ENCODE results near the gene CACNA1F. TPM values are rescaled to one million over a fixed set of nuclear protein-coding genes. Genes with fewer than 3 reads are reported as not detected.

Gene CACNA1F
- total RNA-seq, 1 donor from 2014 or later, result 4.9 TPM

DNA sequence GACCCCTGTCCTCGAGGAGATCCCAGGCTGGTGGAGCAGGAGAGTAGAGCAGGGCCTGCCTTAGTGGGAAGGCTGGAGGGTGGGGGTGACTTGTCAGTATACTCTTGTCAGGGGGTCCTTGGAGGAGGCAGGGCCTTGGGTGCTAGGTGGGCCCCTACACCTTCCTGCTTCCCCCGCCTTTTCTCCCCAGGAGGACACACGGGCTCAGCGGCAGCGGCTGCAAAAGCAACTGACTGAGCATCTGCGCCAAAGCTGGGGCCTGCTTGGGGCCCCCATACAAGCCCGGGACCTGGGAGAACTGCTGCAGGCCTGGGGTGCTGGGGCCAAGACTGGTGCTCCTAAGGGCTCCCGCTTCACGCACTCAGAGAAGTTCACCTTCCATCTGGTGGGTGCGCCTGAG lies 13.4 kb upstream of the CACNA1F start:
- peaks cover 4% of the 10 kb centered on the region for H3K36me3 Mint-ChIP-seq
- H3K4me1 ChIP-seq, result no peaks in the 10 kb centered on the region
- no peak overlapping the region for H3K4me3 Mint-ChIP-seq
- no peaks in the 10 kb centered on the region for H3K36me3 ChIP-seq
- peaks cover 17% of the 10 kb centered on the region for H3K9me3 Mint-ChIP-seq
- no peak for DNase-seq (ENCODE audit: low spot score)
- no peak overlapping the region for H3K4me3 ChIP-seq
- H3K27ac ChIP-seq, result no peak overlapping the region
- no peak overlapping the region for H3K4me2 ChIP-seq
- no peak overlapping the region for H3K27ac Mint-ChIP-seq
- no peak for TF ChIP-seq EZH2phosphoT487 (IDR thresholded peaks at IDR 0.05)
- no peak for TF ChIP-seq EZH2 (IDR thresholded peaks at IDR 0.05)
- no peak overlapping the region for H2AFZ ChIP-seq (replicated peaks)
- no peak overlapping the region for H3K9ac ChIP-seq
- peaks cover 5% of the 10 kb centered on the region for H3K27me3 Mint-ChIP-seq (ENCODE audit: insufficient read depth, low read depth)
- H4K20me1 ChIP-seq (ENCODE audit: low read depth), result no peaks in the 10 kb centered on the region
- no peaks in the 10 kb centered on the region for H3K4me1 Mint-ChIP-seq
- no peaks in the 10 kb centered on the region for H3F3A ChIP-seq (ENCODE audit: low read depth)
- H3K27me3 ChIP-seq, result no peaks in the 10 kb centered on the region
- no peaks in the 10 kb centered on the region for H3K9me3 ChIP-seq (ENCODE audit: low read depth)
- H3K79me2 ChIP-seq (ENCODE audit: low read depth), result no peaks in the 10 kb centered on the region

DNA sequence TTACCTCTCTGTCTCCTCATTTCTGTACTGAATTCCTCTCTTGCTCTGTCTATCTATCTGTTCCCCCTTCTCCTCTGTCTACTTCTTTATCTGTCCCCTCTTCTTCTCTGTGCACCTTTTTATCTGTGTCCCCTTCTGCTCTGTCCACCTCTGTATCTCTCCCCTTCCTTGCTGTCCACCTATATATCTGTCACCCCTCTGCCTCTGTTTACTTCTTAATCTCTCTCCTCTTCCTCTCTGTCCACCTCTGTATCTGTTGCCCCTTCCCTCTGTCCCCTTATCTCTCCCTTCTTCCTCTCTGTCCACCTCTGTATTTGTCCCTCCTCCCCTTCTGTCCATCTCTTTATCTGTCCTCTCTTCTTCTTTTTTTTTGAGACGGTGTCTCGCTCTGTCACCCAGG lies 11.1 kb upstream of the CACNA1F start:
- H3K9ac ChIP-seq, result no peak overlapping the region
- H3K4me2 ChIP-seq, result no peak overlapping the region
- no peaks in the 10 kb centered on the region for H3K79me2 ChIP-seq (ENCODE audit: low read depth)
- Mint-ChIP-seq H3K36me3 (peaks cover 4% of the 10 kb centered on the region), H3K4me1 (no peaks in the 10 kb centered on the region), H3K4me3 (no peak overlapping the region), H3K27ac (no peak overlapping the region), H3K9me3 (peaks cover 18% of the 10 kb centered on the region), H3K27me3 (ENCODE audit: insufficient read depth, low read depth) (peaks cover 5% of the 10 kb centered on the region)
- H3F3A ChIP-seq (ENCODE audit: low read depth), result no peaks in the 10 kb centered on the region
- H3K4me3 ChIP-seq, result no peak overlapping the region
- no peaks in the 10 kb centered on the region for H3K36me3 ChIP-seq
- no peaks in the 10 kb centered on the region for H3K27me3 ChIP-seq
- H3K9me3 ChIP-seq (ENCODE audit: low read depth), result no peaks in the 10 kb centered on the region
- no peaks in the 10 kb centered on the region for H4K20me1 ChIP-seq (ENCODE audit: low read depth)
- no peak overlapping the region for H2AFZ ChIP-seq (replicated peaks)
- DNase-seq (ENCODE audit: low spot score), result no peak
- H3K4me1 ChIP-seq, result no peaks in the 10 kb centered on the region
- no peak for TF ChIP-seq EZH2phosphoT487 (IDR thresholded peaks at IDR 0.05)
- TF ChIP-seq EZH2 (IDR thresholded peaks at IDR 0.05), result no peak
- TF ChIP-seq, protein P1, sequence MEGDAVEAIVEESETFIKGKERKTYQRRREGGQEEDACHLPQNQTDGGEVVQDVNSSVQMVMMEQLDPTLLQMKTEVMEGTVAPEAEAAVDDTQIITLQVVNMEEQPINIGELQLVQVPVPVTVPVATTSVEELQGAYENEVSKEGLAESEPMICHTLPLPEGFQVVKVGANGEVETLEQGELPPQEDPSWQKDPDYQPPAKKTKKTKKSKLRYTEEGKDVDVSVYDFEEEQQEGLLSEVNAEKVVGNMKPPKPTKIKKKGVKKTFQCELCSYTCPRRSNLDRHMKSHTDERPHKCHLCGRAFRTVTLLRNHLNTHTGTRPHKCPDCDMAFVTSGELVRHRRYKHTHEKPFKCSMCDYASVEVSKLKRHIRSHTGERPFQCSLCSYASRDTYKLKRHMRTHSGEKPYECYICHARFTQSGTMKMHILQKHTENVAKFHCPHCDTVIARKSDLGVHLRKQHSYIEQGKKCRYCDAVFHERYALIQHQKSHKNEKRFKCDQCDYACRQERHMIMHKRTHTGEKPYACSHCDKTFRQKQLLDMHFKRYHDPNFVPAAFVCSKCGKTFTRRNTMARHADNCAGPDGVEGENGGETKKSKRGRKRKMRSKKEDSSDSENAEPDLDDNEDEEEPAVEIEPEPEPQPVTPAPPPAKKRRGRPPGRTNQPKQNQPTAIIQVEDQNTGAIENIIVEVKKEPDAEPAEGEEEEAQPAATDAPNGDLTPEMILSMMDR (IDR thresholded peaks at IDR 0.05), result no peak
- no peak overlapping the region for H3K27ac ChIP-seq

- Mint-ChIP-seq H3K4me1 (no peaks in the 10 kb centered on the region), H3K4me3 (no peak overlapping the region), H3K27ac (no peak overlapping the region), H3K9me3 (peaks cover 17% of the 10 kb centered on the region), H3K36me3 (peaks cover 4% of the 10 kb centered on the region), H3K27me3 (ENCODE audit: insufficient read depth, low read depth) (peaks cover 7% of the 10 kb centered on the region)
- H3K4me2 ChIP-seq, result no peak overlapping the region
- no peaks in the 10 kb centered on the region for H3K9me3 ChIP-seq (ENCODE audit: low read depth)
- H3K27me3 ChIP-seq, result no peaks in the 10 kb centered on the region
- H3K79me2 ChIP-seq (ENCODE audit: low read depth), result no peaks in the 10 kb centered on the region
- no peak overlapping the region for H3K9ac ChIP-seq
- no peaks in the 10 kb centered on the region for H3K4me1 ChIP-seq
- no peak overlapping the region for H3K4me3 ChIP-seq
- H3K27ac ChIP-seq, result no peak overlapping the region
- H3F3A ChIP-seq (ENCODE audit: low read depth), result no peaks in the 10 kb centered on the region
- no peak for DNase-seq (ENCODE audit: low spot score)
- H2AFZ ChIP-seq (replicated peaks), result no peak overlapping the region
- H3K36me3 ChIP-seq, result no peaks in the 10 kb centered on the region
- H4K20me1 ChIP-seq (ENCODE audit: low read depth), result no peaks in the 10 kb centered on the region
- no peak for TF ChIP-seq EZH2phosphoT487 (IDR thresholded peaks at IDR 0.05)
Measured at GRCh38 chrX:49243166-49243565, 10.0 kb upstream of the CACNA1F start.

DNA sequence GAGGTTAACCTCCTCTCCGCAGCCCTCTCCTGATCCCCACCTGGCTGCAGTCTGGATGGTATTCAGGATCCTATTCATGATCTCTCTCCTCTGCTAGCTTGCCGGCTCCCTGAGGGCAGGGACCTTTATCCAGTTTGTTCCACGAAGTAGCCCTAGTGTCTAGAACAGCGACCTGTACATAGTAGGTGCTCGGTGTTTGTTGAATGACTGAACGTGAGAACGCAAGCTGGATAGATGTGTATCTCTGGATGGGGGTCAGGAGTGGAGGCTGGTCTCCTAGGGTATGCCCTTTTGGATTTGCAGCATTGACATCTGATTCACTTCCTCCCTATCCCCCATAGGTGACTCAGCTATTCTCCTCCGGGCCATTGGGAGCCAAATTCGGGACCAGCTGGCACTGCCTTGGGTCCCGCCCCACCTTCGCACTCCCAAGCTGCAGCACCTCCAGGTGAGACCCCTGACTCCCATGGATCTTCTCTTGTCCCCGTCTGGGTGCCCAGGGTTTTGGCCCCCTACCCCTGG lies 9.5 kb upstream of the CACNA1F start:
- Histone ChIP-seq H2AFZ (replicated peaks) (no peak overlapping the region), H3K36me3 (no peaks in the 10 kb centered on the region), H3K27ac (no peak overlapping the region), H3K4me1 (no peaks in the 10 kb centered on the region), H3K9me3 (ENCODE audit: low read depth) (no peaks in the 10 kb centered on the region), H4K20me1 (ENCODE audit: low read depth) (no peaks in the 10 kb centered on the region), H3F3A (ENCODE audit: low read depth) (no peaks in the 10 kb centered on the region), H3K79me2 (ENCODE audit: low read depth) (no peaks in the 10 kb centered on the region), H3K4me2 (no peak overlapping the region), H3K9ac (no peak overlapping the region), H3K27me3 (no peaks in the 10 kb centered on the region), H3K4me3 (no peak overlapping the region)
- TF ChIP-seq, protein P1 (IDR thresholded peaks at IDR 0.05), result no peak
- TF ChIP-seq EZH2phosphoT487 (IDR thresholded peaks at IDR 0.05) (no peak), EZH2 (IDR thresholded peaks at IDR 0.05) (no peak)
- peaks cover 4% of the 10 kb centered on the region for H3K36me3 Mint-ChIP-seq
- DNase-seq (ENCODE audit: low spot score), result no peak
- H3K4me3 Mint-ChIP-seq, result no peak overlapping the region
- peaks cover 17% of the 10 kb centered on the region for H3K9me3 Mint-ChIP-seq
- peaks cover 7% of the 10 kb centered on the region for H3K27me3 Mint-ChIP-seq (ENCODE audit: insufficient read depth, low read depth)
- no peak overlapping the region for H3K27ac Mint-ChIP-seq
- no peaks in the 10 kb centered on the region for H3K4me1 Mint-ChIP-seq
